ENCODE results near the gene SLC6A18.

SLC6A18 gene

DNA sequence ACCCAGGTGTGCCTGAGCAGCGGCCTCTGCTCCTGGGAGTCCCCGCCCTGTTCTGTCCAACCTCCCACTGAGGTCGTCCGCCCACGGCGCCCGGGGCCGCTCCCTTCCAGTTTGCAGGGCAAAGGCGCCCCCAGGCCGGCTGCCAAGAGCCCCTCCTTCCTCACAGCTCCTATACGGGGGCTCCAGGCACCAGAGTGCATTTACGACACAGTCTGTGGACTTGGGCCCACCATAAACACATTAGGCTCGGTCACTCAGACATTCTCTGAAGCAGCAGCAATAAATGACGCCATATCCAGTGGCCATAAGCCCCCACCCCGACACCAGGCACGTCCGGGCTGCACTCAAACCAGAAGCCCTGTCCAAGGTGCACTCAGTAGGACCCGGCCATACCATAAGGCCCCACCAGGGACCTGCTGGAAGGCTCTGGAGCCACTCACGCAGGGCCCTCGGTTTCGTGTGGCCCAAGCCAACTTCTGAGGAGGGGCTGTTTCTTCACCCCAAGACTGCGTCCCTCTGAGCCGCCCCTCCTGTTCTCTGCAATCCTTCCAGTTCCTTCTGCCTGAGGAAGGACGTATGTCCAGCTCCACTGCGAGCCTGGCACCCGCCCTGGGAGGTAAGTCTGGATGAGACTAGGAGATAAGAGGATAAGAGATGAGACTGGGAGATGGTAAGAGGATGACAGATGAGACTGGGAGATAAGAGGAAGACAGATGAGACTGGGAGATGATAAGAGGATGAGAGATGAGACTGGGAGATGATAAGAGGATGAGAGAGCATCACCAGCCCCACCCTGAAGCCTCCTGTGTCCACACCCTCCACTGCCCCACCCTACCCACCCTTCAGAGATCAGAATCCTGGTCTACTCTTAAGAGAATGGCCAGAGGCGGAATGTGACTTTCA is 26.7 kb downstream of the SLC6A18 start:
- Histone ChIP-seq H3K4me2 (ENCODE audit: low read depth, low read length) (no peak overlapping the region), H3K36me3 (replicated peaks; ENCODE audit: insufficient read depth, low read length) (no peaks in the 10 kb centered on the region), H3K27me3 (replicated peaks; ENCODE audit: insufficient read depth, low read length) (no peaks in the 10 kb centered on the region), H2AFZ (ENCODE audit: low read length) (no peak overlapping the region), H3K4me3 (ENCODE audit: low read length) (no peak overlapping the region), H3K27ac (ENCODE audit: low read length) (no peak overlapping the region), H3K9ac (ENCODE audit: low read length) (no peak overlapping the region), H3K4me1 (ENCODE audit: low read length) (no peaks in the 10 kb centered on the region), H3K9me3 (replicated peaks; ENCODE audit: insufficient read depth, low read length) (no peaks in the 10 kb centered on the region), H4K20me1 (ENCODE audit: insufficient read depth, low read length) (no peaks in the 10 kb centered on the region), H3F3A (ENCODE audit: insufficient read depth, low read length) (no peaks in the 10 kb centered on the region), H3K79me2 (ENCODE audit: low read length) (no peaks in the 10 kb centered on the region), H3K9me2 (replicated peaks; ENCODE audit: insufficient read depth, low read length) (no peaks in the 10 kb centered on the region)
- DNase-seq = no peak
- no peak for TF ChIP-seq EZH2phosphoT487 (IDR thresholded peaks at IDR 0.05; ENCODE audit: low read length)
- TF ChIP-seq, protein P1, sequence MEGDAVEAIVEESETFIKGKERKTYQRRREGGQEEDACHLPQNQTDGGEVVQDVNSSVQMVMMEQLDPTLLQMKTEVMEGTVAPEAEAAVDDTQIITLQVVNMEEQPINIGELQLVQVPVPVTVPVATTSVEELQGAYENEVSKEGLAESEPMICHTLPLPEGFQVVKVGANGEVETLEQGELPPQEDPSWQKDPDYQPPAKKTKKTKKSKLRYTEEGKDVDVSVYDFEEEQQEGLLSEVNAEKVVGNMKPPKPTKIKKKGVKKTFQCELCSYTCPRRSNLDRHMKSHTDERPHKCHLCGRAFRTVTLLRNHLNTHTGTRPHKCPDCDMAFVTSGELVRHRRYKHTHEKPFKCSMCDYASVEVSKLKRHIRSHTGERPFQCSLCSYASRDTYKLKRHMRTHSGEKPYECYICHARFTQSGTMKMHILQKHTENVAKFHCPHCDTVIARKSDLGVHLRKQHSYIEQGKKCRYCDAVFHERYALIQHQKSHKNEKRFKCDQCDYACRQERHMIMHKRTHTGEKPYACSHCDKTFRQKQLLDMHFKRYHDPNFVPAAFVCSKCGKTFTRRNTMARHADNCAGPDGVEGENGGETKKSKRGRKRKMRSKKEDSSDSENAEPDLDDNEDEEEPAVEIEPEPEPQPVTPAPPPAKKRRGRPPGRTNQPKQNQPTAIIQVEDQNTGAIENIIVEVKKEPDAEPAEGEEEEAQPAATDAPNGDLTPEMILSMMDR (IDR thresholded peaks at IDR 0.05; ENCODE audit: low read length) = no peak
- TF ChIP-seq EZH2 (optimal IDR thresholded peaks at IDR 0.05; ENCODE audit: low read depth, low read length) = no peak

DNA sequence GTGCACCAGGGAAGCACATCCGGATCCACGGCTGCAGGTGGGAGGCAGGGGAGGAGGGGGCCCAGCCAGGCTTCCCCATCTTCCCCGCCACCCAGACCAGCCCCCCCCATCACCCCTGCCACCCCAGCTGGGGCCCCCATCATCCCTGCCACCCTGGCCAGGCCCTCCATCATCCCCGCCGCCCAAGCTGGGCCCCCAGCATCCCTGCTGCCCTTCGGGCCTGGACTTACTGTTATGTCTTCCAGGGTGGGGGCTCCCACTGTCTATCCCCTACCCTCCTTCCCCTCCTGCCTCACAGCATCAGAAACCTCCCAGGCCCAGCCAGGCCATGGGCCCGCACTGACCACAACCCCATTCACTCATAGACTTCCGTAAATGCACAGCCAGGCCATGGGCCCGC is 27.5 kb downstream of the SLC6A18 start:
- H3K4me2 ChIP-seq (ENCODE audit: low read depth, low read length) = no peak overlapping the region
- H3K9me3 ChIP-seq (replicated peaks; ENCODE audit: insufficient read depth, low read length) = no peaks in the 10 kb centered on the region
- TF ChIP-seq EZH2phosphoT487 (IDR thresholded peaks at IDR 0.05; ENCODE audit: low read length) (no peak), EZH2 (optimal IDR thresholded peaks at IDR 0.05; ENCODE audit: low read depth, low read length) (no peak)
- TF ChIP-seq, protein P1 (IDR thresholded peaks at IDR 0.05; ENCODE audit: low read length) = no peak
- no peak overlapping the region for H3K9ac ChIP-seq (ENCODE audit: low read length)
- H3K4me1 ChIP-seq (ENCODE audit: low read length) = no peaks in the 10 kb centered on the region
- no peaks in the 10 kb centered on the region for H3K36me3 ChIP-seq (replicated peaks; ENCODE audit: insufficient read depth, low read length)
- no peaks in the 10 kb centered on the region for H3F3A ChIP-seq (ENCODE audit: insufficient read depth, low read length)
- H2AFZ ChIP-seq (ENCODE audit: low read length) = no peak overlapping the region
- no peaks in the 10 kb centered on the region for H3K79me2 ChIP-seq (ENCODE audit: low read length)
- no peaks in the 10 kb centered on the region for H4K20me1 ChIP-seq (ENCODE audit: insufficient read depth, low read length)
- H3K9me2 ChIP-seq (replicated peaks; ENCODE audit: insufficient read depth, low read length) = no peaks in the 10 kb centered on the region
- no peaks in the 10 kb centered on the region for H3K27me3 ChIP-seq (replicated peaks; ENCODE audit: insufficient read depth, low read length)
- H3K4me3 ChIP-seq (ENCODE audit: low read length) = no peak overlapping the region
- DNase-seq = no peak
- no peak overlapping the region for H3K27ac ChIP-seq (ENCODE audit: low read length)

DNA sequence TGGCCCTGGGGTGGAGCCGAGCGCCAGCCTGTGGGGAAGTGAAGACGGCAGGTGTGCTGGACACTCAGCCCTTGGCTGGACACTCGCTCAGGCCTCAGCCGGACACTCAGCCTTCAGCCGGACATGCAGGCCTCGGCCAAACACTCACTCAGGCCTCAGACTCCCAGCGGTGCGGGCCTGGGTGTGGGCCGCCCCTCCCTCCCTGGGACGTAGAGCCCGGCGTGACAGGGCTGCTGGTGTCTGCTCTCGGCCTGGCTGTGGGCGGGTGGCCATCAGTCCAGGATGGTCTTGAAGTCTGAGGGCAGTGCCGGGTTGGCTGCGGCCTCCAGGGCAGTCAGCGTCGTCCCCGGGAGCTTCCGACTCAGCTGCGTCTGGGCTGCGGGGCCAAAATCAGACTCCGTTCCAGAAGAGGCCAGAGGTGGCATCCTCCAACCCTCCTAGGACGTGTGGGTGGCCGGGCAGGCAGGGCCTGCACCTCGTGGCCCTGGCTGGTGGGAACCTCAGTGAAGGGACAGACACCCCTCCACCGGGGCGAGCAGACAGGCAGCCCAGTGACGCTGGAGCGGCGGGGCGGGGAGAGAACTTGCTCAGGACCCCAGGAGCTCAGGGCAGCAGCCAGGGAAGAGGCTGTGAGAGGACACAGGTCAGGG is 28.4 kb downstream of the SLC6A18 start:
- H3K79me2 ChIP-seq (ENCODE audit: low read length) = no peaks in the 10 kb centered on the region
- no peak for DNase-seq
- H3K27me3 ChIP-seq (replicated peaks; ENCODE audit: insufficient read depth, low read length) = no peaks in the 10 kb centered on the region
- no peaks in the 10 kb centered on the region for H3K9me2 ChIP-seq (replicated peaks; ENCODE audit: insufficient read depth, low read length)
- H4K20me1 ChIP-seq (ENCODE audit: insufficient read depth, low read length) = no peaks in the 10 kb centered on the region
- no peak overlapping the region for H2AFZ ChIP-seq (ENCODE audit: low read length)
- no peak overlapping the region for H3K4me2 ChIP-seq (ENCODE audit: low read depth, low read length)
- no peak overlapping the region for H3K4me3 ChIP-seq (ENCODE audit: low read length)
- no peak overlapping the region for H3K9ac ChIP-seq (ENCODE audit: low read length)
- no peaks in the 10 kb centered on the region for H3K4me1 ChIP-seq (ENCODE audit: low read length)
- H3F3A ChIP-seq (ENCODE audit: insufficient read depth, low read length) = no peaks in the 10 kb centered on the region
- TF ChIP-seq EZH2 (optimal IDR thresholded peaks at IDR 0.05; ENCODE audit: low read depth, low read length) (no peak), EZH2phosphoT487 (IDR thresholded peaks at IDR 0.05; ENCODE audit: low read length) (no peak)
- TF ChIP-seq, protein P1 (IDR thresholded peaks at IDR 0.05; ENCODE audit: low read length) = no peak
- no peak overlapping the region for H3K27ac ChIP-seq (ENCODE audit: low read length)
- no peaks in the 10 kb centered on the region for H3K9me3 ChIP-seq (replicated peaks; ENCODE audit: insufficient read depth, low read length)
- no peaks in the 10 kb centered on the region for H3K36me3 ChIP-seq (replicated peaks; ENCODE audit: insufficient read depth, low read length)
